DND-41 (cell line): ENCODE results near the gene EYS.

Experiments used
- ATAC-seq: fragments of 200-7000 bp; cut with Tn5 transposase; 3 replicates; pipeline ENCODE4 v1.9.1; 2021; ENCODE audit warnings: low read depth; ENCODE audit not compliant: insufficient read depth
- DNase-seq: peaks from one replicate; pipeline ENCODE4 v3.0.0-alpha.2; 2020
- H2AFZ ChIP-seq: 2 replicates; pipeline ENCODE4 v1.6.0; 2012; ENCODE audit warnings: low read depth, low read length
- H3K27ac ChIP-seq: 2 replicates; pipeline ENCODE4 v1.5.1; 2012; ENCODE audit warnings: low read length, inconsistent platforms
- H3K27me3 ChIP-seq: fragments of 200-600 bp; sonication (generic); 2 replicates; pipeline ENCODE4 v1.6.0; 2012; ENCODE audit warnings: low read length, mild to moderate bottlenecking, inconsistent platforms; ENCODE audit not compliant: insufficient read depth, poor library complexity
- H3K36me3 ChIP-seq: 2 replicates; pipeline ENCODE4 v1.5.1; 2012; ENCODE audit warnings: low read length, inconsistent platforms; ENCODE audit not compliant: insufficient read depth
- H3K4me1 ChIP-seq: 2 replicates; pipeline ENCODE4 v1.5.1; 2012; ENCODE audit warnings: mild to moderate bottlenecking, low read length; ENCODE audit not compliant: insufficient read depth
- H3K4me2 ChIP-seq: 2 replicates; pipeline ENCODE4 v1.6.0; 2012; ENCODE audit warnings: mild to moderate bottlenecking, moderate library complexity, low read length, inconsistent platforms; ENCODE audit not compliant: insufficient read depth
- H3K4me3 ChIP-seq, 2 experiments: fragments of 200-600 bp in 1 of 2; shearing (Covaris generic) in 1 of 2; 2 replicates each; pipeline ENCODE4 v1.5.1; 2012 to 2016; ENCODE audit warnings: inconsistent platforms in 2 of 2, low read length in 2 of 2, mild to moderate bottlenecking in 2 of 2, low read depth in 1 of 2, moderate library complexity in 1 of 2
- H3K79me2 ChIP-seq: 2 replicates; pipeline ENCODE4 v1.6.0; 2012; ENCODE audit warnings: low read length, inconsistent platforms; ENCODE audit not compliant: insufficient read depth
- H3K9ac ChIP-seq: 2 replicates; pipeline ENCODE4 v1.6.0; 2012; ENCODE audit warnings: low read depth, mild to moderate bottlenecking, inconsistent platforms, low read length, moderate library complexity
- H3K9me3 ChIP-seq: 2 replicates; pipeline ENCODE4 v1.5.1; 2012; ENCODE audit warnings: low read length, moderate library complexity, mild to moderate bottlenecking, inconsistent platforms; ENCODE audit not compliant: insufficient read depth, severe bottlenecking
- H4K20me1 ChIP-seq: 2 replicates; pipeline ENCODE4 v1.6.0; 2012; ENCODE audit warnings: low read length; ENCODE audit not compliant: insufficient read depth
- CTCF ChIP-seq: IDR thresholded peaks from 2 replicates; pipeline ENCODE4 v1.5.1; 2012; ENCODE audit warnings: borderline replicate concordance, low read length, moderate library complexity, mild to moderate bottlenecking; ENCODE audit not compliant: poor library complexity, severe bottlenecking; ENCODE audit errors: extremely low read depth
- EZH2 ChIP-seq: IDR thresholded peaks from 3 replicates; pipeline ENCODE4 v1.6.1; 2012; ENCODE audit warnings: borderline replicate concordance, low read depth, mild to moderate bottlenecking, moderate library complexity, low read length, inconsistent platforms; ENCODE audit not compliant: severe bottlenecking

The EYS gene

GRCh38 chr6:64347411-64347810 is 1359.6 kb downstream of the EYS start:
- H3K27ac ChIP-seq: no peak overlapping the region
- no peaks in the 10 kb centered on the region for H3K79me2 ChIP-seq
- no peaks in the 10 kb centered on the region for H4K20me1 ChIP-seq
- H3K36me3 ChIP-seq: no peaks in the 10 kb centered on the region
- H3K4me1 ChIP-seq: no peaks in the 10 kb centered on the region
- ATAC-seq (no peak), DNase-seq (no peak)
- no peak overlapping the region for H3K4me3 ChIP-seq
- H3K9ac ChIP-seq: no peak overlapping the region
- no peak overlapping the region for H3K4me2 ChIP-seq
- H2AFZ ChIP-seq: no peak overlapping the region
- no peaks in the 10 kb centered on the region for H3K27me3 ChIP-seq
- TF ChIP-seq EZH2 (no peak), CTCF (no peak)
- no peaks in the 10 kb centered on the region for H3K9me3 ChIP-seq

DNA sequence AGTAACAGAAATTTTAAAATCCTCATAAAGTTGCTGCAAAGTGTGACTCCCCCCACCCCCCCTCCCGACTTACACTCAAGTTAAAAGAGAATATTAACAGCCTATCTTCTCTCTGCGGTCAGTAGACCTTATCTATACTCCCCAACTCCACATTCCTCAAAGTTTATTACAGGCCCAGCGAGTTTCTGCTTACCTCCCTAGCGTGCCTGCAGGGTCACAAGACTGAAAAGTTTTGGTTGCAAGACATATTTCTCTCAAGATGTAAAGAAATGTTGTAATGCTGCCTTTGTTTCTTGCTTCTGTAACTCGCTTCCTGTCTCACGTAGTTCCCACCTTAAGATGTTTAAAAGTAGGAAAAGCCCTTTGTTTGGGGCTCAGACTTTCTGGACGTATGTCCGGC is 1371.8 kb downstream of the EYS start:
- no peaks in the 10 kb centered on the region for H3K9me3 ChIP-seq
- no peak overlapping the region for H3K27ac ChIP-seq
- H3K79me2 ChIP-seq: no peaks in the 10 kb centered on the region
- ATAC-seq: no peak
- no peaks in the 10 kb centered on the region for H3K36me3 ChIP-seq
- no peaks in the 10 kb centered on the region for H3K4me1 ChIP-seq
- no peak overlapping the region for H3K4me2 ChIP-seq
- no peak for DNase-seq
- no peaks in the 10 kb centered on the region for H3K27me3 ChIP-seq
- TF ChIP-seq EZH2: no peak
- TF ChIP-seq CTCF: no peak
- H3K4me3 ChIP-seq: no peak overlapping the region
- no peaks in the 10 kb centered on the region for H4K20me1 ChIP-seq
- no peak overlapping the region for H3K9ac ChIP-seq
- H2AFZ ChIP-seq: no peak overlapping the region

DNA sequence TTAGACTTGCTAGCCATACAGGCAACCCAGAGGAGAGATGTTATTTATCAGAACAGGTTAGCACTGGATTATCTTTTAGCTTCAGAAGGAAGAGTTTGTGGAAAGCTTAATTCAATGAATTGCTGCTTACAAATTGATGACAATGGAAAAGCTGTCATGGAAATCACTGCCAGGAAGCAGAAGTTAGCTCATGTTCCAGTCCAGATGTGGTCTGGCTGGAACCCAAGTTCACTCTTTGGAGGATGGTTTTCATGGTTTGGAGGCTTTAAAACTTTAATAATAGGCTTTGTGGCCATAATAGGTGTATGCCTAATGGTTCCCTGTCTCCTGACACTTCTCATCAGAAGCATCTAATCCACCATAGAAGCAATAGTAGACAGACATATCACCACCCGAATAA is 1372.4 kb downstream of the EYS start:
- no peaks in the 10 kb centered on the region for H3K27me3 ChIP-seq
- TF ChIP-seq EZH2: no peak
- no peak for TF ChIP-seq CTCF
- no peak for DNase-seq

More for the DNA sequence above, 1372.4 kb downstream of the EYS start:
- no peaks in the 10 kb centered on the region for H4K20me1 ChIP-seq
- H3K27ac ChIP-seq: no peak overlapping the region
- H3K4me3 ChIP-seq: no peak overlapping the region
- H3K36me3 ChIP-seq: no peaks in the 10 kb centered on the region
- H2AFZ ChIP-seq: no peak overlapping the region
- no peaks in the 10 kb centered on the region for H3K79me2 ChIP-seq
- no peaks in the 10 kb centered on the region for H3K9me3 ChIP-seq
- H3K9ac ChIP-seq: no peak overlapping the region
- H3K4me1 ChIP-seq: no peaks in the 10 kb centered on the region
- ATAC-seq: no peak
- H3K4me2 ChIP-seq: no peak overlapping the region
